Measurements from ENCODE around the gene GRPEL2. TPM values are rescaled to one million over a fixed set of nuclear protein-coding genes. Genes with fewer than 3 reads are reported as not detected.

Gene GRPEL2
- total RNA-seq, 4 donors from 2014 or later, result 9.3 to 20.4 (median 13.3) TPM

DNA sequence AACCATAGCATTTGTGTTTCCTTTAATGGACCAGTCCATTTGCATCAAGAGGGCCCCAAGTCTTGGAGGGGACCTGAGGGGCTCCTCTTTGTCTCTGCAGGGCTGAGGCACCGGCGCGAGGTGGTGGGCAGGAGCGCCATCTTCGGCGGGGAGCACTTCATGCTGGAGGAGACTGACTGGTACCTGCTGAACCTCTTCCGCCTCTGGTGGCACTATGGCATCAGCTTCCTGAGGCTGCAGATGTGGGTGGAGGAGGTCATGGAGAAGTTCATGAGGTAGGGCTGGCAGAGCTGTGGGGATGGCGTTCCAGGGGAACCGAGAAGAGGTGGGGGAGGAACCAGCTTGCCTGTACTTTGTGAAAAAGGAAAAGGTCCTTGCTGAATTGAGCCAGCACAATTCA is 18.6 kb downstream of the GRPEL2 start:
- TF ChIP-seq, protein P1, sequence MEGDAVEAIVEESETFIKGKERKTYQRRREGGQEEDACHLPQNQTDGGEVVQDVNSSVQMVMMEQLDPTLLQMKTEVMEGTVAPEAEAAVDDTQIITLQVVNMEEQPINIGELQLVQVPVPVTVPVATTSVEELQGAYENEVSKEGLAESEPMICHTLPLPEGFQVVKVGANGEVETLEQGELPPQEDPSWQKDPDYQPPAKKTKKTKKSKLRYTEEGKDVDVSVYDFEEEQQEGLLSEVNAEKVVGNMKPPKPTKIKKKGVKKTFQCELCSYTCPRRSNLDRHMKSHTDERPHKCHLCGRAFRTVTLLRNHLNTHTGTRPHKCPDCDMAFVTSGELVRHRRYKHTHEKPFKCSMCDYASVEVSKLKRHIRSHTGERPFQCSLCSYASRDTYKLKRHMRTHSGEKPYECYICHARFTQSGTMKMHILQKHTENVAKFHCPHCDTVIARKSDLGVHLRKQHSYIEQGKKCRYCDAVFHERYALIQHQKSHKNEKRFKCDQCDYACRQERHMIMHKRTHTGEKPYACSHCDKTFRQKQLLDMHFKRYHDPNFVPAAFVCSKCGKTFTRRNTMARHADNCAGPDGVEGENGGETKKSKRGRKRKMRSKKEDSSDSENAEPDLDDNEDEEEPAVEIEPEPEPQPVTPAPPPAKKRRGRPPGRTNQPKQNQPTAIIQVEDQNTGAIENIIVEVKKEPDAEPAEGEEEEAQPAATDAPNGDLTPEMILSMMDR (IDR thresholded peaks at IDR 0.05; ENCODE audit: low read depth), result no peak

DNA sequence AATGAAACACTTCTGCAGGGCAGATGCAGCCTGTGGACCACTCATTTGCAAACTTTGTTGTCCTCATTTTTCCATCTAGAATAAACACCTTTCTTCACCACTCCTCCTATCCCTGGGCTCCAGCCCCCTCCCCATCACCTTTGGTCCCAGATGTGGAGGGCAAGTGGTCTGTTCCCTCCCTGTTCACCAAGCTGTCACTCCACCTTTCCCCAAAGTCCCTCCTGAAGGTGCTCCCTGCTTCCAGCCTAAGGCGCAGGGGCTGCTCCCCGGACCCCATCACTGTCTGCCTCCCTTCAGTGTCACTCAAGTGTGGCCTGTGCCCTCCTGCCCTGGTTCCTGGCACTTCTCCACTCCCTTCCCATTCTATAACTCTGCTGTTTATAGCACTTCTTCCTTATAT is 19.4 kb downstream of the GRPEL2 start:
- TF ChIP-seq, protein P1 (IDR thresholded peaks at IDR 0.05; ENCODE audit: low read depth), result no peak

DNA sequence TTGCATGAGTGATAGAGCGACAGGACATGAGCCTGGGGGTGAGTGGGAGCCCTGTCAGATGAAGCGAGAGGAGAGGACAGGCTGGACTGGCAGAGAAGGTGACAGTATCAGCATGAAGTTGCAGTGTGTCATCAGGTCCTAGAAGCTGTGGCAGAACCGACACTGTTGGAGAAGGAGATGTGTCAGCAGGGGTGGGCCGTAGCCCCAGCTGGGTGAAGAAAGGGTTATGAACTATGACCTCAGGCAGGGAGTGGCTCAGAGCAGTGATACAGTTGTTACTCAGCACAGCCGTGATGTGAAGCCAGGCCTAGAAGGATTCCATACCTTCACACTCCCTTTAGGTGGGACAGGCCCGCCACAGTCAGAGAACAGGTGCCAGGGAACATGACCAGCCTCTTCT is 20.1 kb downstream of the GRPEL2 start:
- TF ChIP-seq, protein P1 (IDR thresholded peaks at IDR 0.05; ENCODE audit: low read depth), result no peak

DNA sequence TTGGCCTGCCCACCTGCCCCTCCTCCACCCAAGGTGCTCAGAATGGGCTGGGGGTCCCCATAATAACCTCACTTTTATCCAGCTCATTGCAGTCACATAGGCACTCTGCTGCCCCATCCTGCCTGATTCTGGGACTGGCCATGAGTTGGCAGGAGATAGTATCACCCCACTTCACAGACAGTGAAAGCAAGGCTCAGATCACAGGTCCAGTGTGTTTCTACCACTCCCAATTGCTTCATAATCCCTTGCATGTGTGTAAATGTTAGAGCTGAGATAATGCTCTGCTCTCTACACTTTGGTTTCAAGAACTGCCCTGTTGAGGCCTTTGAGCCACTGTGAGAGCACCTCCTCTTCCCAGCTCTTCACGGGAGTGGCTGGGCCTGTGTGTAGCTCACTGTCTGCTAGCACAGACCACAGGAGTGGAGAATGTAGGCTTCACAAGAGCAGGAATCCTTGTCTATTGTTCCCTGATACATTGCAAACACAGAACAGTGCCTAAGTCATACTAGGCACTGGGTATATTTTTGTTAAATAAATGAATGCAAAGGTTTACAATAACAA is 20.9 kb downstream of the GRPEL2 start:
- TF ChIP-seq, protein P1 (IDR thresholded peaks at IDR 0.05; ENCODE audit: low read depth), result no peak

DNA sequence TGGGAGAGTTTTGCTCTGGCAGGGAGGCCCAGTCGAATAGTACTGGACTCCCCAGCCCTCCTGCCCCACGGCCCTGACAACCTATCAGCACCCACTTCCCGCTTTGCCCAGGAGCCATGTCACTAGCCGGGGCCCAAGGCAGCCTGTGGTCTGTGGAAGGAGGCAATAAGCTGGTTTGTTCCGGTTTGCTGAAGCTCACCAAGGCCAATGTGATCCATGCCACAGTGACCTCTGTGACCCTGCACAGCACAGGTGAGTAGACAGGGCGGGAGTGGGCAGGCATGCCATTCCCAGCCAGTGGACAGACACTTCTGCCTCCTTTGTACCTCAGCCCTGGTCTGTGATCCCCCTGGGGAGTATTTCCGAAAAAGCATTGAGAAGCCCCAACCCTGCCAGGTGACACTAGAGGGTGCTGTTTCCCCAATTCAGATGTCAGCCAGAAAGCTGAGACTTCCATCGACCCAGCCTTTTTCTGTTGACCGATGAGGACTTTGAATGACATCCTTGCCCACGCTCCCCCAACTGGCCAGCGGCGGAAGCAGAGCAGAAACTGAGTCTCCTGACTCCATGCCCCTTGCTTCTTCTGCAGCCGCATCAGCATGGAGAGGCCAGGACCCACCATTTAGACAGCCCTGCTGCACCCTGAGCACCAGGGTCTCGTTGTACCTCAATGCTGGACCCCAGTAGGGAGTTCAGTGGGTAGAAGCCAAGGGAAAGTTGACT is 22.1 kb downstream of the GRPEL2 start:
- TF ChIP-seq, protein P1 (IDR thresholded peaks at IDR 0.05; ENCODE audit: low read depth), result no peak

DNA sequence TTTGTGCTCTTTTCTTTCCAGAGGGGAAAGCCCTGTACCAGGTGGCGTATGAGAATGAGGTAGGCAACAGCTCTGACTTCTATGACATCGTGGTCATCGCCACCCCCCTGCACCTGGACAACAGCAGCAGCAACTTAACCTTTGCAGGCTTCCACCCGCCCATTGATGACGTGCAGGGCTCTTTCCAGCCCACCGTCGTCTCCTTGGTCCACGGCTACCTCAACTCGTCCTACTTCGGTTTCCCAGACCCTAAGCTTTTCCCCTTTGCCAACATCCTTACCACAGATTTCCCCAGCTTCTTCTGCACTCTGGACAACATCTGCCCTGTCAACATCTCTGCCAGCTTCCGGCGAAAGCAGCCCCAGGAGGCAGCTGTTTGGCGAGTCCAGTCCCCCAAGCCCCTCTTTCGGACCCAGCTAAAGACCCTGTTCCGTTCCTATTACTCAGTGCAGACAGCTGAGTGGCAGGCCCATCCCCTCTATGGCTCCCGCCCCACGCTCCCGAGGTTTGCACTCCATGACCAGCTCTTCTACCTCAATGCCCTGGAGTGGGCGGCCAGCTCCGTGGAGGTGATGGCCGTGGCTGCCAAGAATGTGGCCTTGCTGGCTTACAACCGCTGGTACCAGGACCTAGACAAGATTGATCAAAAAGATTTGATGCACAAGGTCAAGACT is 22.8 kb downstream of the GRPEL2 start:
- TF ChIP-seq, protein P1 (IDR thresholded peaks at IDR 0.05; ENCODE audit: low read depth), result no peak

DNA sequence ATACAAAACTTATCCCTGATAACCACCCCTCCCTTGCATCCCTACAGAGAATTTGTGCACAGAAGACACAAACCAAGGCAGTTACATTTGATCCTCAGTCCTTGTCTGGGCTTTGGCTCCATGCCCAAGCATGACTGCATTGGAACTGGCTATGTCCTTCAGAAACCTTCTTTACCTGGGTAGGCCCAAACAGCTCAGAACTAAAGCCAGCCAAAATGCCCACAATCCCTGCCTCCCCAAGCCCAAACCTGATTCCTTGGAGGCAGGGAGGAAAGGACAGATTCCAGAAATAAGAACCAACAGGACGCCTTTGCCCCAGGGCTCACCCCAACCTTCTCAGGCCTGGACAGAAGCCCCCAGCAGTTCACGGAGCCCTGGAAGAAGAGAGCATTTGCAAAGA is 25.6 kb downstream of the GRPEL2 start:
- TF ChIP-seq, protein P1 (IDR thresholded peaks at IDR 0.05; ENCODE audit: low read depth), result no peak
